D721Med (cell line): ENCODE data around the gene SLC46A3.

Source experiments
- DNase-seq: peaks from one replicate; pipeline ENCODE4 v3.0.0; 2011; ENCODE audit warnings: low spot score; ENCODE audit not compliant: insufficient read length
- FAIRE-seq: peaks from 2 replicates; lab custom pipeline; 2011; peaks lifted over from hg19 to GRCh38; lab: Jason Lieb, UNC
- TF ChIP-seq, protein P1 (sequence below): IDR thresholded peaks from 2 replicates; pipeline ENCODE4 v1.5.1; 2012; ENCODE audit warnings: mild to moderate bottlenecking, control low read depth; ENCODE audit not compliant: insufficient read depth; ENCODE audit errors: missing control alignments

The SLC46A3 gene, protein sequence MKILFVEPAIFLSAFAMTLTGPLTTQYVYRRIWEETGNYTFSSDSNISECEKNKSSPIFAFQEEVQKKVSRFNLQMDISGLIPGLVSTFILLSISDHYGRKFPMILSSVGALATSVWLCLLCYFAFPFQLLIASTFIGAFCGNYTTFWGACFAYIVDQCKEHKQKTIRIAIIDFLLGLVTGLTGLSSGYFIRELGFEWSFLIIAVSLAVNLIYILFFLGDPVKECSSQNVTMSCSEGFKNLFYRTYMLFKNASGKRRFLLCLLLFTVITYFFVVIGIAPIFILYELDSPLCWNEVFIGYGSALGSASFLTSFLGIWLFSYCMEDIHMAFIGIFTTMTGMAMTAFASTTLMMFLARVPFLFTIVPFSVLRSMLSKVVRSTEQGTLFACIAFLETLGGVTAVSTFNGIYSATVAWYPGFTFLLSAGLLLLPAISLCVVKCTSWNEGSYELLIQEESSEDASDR

DNA sequence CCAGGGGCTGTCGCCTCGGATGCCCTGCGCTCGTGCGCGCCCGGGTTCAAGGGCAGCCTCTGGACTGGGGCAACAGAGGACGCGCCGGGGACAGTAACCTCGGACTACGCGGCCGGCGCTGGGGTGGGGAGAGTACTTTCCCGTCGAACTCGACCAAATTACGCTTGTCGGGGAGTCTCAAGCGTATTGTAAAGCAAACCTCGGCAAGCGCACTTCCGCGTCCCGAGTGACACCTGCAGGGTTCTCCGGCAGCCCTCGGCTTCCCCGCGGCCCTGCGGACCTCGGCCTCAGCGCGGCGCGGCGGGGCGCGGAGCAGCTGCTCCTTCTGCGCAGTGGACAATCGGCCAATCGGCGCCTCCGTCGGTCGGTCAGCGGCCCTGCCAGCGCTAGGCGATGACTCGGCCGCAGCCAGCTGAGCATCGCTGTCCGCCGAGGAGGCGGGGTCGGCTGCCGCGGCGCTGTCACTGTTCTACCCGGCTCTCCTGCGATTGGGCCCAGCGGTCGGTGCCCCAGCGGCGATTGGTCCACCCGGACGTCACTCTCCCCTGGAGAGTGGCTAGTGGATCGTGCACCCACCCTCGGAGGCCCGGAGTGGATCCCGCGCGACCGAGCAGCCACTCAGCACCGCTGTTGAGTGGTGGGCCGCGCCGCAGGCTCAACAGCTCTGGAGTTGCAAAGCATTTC lies at the start of gene SLC46A3:
TSS of gene SLC46A3 (minus strand) at position 428 of the 684 bp plus-strand sequence. CDS start 972 bp downstream, outside the sequence.
- DNase-seq (peak; percentile 87), FAIRE-seq (no peak)
- TF ChIP-seq, protein P1, sequence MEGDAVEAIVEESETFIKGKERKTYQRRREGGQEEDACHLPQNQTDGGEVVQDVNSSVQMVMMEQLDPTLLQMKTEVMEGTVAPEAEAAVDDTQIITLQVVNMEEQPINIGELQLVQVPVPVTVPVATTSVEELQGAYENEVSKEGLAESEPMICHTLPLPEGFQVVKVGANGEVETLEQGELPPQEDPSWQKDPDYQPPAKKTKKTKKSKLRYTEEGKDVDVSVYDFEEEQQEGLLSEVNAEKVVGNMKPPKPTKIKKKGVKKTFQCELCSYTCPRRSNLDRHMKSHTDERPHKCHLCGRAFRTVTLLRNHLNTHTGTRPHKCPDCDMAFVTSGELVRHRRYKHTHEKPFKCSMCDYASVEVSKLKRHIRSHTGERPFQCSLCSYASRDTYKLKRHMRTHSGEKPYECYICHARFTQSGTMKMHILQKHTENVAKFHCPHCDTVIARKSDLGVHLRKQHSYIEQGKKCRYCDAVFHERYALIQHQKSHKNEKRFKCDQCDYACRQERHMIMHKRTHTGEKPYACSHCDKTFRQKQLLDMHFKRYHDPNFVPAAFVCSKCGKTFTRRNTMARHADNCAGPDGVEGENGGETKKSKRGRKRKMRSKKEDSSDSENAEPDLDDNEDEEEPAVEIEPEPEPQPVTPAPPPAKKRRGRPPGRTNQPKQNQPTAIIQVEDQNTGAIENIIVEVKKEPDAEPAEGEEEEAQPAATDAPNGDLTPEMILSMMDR: no peak

- DNase-seq (no peak), FAIRE-seq (no peak)
- TF ChIP-seq, protein P1: no peak
Measured at GRCh38 chr13:28763887-28764286, 45.1 kb upstream of the SLC46A3 start.

GRCh38 chr13:28761586-28761985 lies 42.8 kb upstream of the SLC46A3 start:
- TF ChIP-seq, protein P1: no peak
- FAIRE-seq (no peak), DNase-seq (no peak)

DNA sequence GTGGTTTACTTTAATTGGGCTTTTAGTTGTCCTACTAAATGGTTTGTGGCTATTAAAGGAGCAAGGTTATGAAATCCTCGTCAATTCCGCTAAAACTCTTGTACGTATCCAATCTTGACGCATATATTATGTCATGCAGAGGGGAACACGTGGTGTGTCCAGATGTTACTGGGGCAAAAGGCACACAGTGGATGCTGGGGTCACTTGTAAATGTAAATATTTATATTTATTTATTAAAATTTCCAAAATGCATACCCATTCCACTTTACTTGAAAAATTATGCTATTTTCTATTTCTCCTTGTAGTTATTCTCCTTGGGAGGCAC lies 36.7 kb upstream of the SLC46A3 start:
- FAIRE-seq (no peak), DNase-seq (no peak)
- TF ChIP-seq, protein P1: no peak

- FAIRE-seq (no peak), DNase-seq (no peak)
- TF ChIP-seq, protein P1: no peak
Measured at GRCh38 chr13:28754698-28755545, 36.2 kb upstream of the SLC46A3 start.

GRCh38 chr13:28753946-28754345 lies 35.2 kb upstream of the SLC46A3 start:
- no peak for FAIRE-seq
- TF ChIP-seq, protein P1: no peak
- no peak for DNase-seq
